Activated T-helper 2 cell treated with anti-CD3 and anti-CD28 coated beads, Interferon-gamma antibody, Interleukin-2, Interleukin-4, amounts not matched to agents 10 μg/mL and 5 μg/mL and 100 μg/mL, durations not matched to agents 14 hours and 24 hours and 36 hours (primary cell): ENCODE measurements around the gene JPH2. TPM values are rescaled to one million over a fixed set of nuclear protein-coding genes. Genes with fewer than 3 reads are reported as not detected.

Experiments used
- DNase-seq: peaks from one replicate; pipeline ENCODE4 v3.0.0; 2021; ENCODE audit warnings: low spot score
- H3K27ac Mint-ChIP-seq: one replicate; pipeline ENCODE4 v1.8.0; 2021; ENCODE audit warnings: mixed read lengths
- H3K27me3 Mint-ChIP-seq: one replicate; pipeline ENCODE4 v1.8.0; 2021; ENCODE audit warnings: low read depth, mixed read lengths
- H3K36me3 Mint-ChIP-seq: one replicate; pipeline ENCODE4 v1.8.0; 2021; ENCODE audit warnings: low read depth, mixed read lengths
- H3K4me1 Mint-ChIP-seq: one replicate; pipeline ENCODE4 v1.8.0; 2021; ENCODE audit warnings: low read depth, mixed read lengths
- H3K4me3 Mint-ChIP-seq: one replicate; pipeline ENCODE4 v1.8.0; 2021; ENCODE audit warnings: low read depth, mild to moderate bottlenecking, moderate library complexity, mixed read lengths
- H3K9me3 Mint-ChIP-seq: one replicate; pipeline ENCODE4 v1.8.0; 2021; ENCODE audit warnings: mixed read lengths
- intact Hi-C: fragments of 100-400 bp; cut with micrococcal nuclease; formaldehyde crosslinking; loops from one replicate; pipeline ENCODE4 v1.15.1; 2023
- total RNA-seq: library from RNA; stranded (reverse); gene quantifications from 2 replicates; pipeline ENCODE4 v1.2.3, GENCODE V29; 2022

The JPH2 gene
- total RNA-seq, 1 donor from 2014 or later = not detected

DNA sequence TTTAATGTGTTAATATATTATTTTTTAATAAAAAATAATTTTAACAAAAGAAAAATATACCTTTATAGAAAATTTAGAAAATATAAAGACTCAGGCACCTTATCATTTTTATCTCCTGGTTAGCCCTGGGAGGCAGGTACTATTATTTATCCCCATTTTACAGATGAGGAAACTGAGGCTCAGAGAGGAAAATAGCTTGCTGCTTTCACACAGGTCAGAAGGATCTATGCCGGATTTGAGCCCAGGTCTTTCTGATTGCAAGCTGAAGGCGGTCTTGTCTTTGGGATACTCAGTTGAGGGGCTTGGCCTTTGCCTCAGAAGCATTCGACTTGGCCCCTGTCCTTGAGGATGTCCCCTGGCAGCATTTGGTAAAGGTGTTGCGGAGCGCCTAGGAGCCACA, 35.0 kb upstream of the JPH2 start:
- Mint-ChIP-seq H3K9me3 (no peaks in the 10 kb centered on the region), H3K27ac (no peak overlapping the region), H3K27me3 (no peaks in the 10 kb centered on the region), H3K4me3 (no peak overlapping the region), H3K36me3 (no peaks in the 10 kb centered on the region), H3K4me1 (peaks cover 29% of the 10 kb centered on the region)
- DNase-seq = no peak
- intact Hi-C loops = no loop called here

DNA sequence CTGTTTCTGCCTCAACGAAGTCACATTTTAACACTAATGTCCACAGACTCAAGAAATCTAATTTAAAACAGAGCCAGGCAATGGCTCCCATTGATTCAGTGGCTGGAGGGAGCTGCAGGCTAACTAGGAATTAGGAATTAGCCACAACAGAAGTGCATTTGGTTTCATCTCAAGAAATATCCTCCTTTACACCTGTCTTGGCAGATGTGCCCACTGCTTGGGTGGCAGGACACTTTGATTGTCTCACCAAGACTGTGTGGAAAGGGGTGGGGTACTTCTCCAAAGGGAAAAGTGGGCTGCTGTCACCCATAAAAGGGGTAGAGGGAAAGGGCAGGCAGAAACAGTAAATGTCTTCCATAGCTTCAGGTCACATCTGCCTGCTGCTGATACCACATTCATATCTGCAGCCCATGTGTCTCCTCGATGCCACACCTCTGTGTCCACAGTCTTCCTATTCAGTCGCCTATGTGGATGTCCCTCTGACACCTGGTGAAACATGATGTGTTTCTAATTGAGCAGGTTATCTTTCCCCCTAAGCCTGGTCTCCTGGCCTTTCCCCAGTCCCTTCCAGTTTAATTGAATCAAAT, 34.5 kb upstream of the JPH2 start:
- DNase-seq = no peak
- Mint-ChIP-seq H3K4me1 (peaks cover 32% of the 10 kb centered on the region), H3K4me3 (no peak overlapping the region), H3K27me3 (no peaks in the 10 kb centered on the region), H3K27ac (no peak overlapping the region), H3K9me3 (no peaks in the 10 kb centered on the region), H3K36me3 (no peaks in the 10 kb centered on the region)
- intact Hi-C loops = no loop called here

DNA sequence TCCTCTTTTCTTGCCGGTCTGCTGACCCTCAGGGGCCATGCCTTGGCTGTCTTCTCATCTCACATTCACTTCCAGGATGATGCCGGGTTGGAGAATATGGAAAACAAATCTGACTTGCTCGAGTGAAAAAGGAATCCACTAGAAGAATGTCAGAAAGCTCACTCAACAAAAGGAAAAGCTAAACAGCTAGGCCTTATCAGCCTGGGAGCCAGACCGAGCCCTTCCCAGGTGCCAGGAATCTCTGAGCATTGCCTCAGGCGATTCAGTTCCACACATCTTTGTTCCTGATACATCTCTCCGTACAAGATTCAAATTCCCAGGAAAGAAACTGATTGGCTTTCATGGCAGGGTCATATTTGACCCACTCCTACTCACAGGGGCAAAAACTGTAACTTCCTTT, 32.8 kb upstream of the JPH2 start:
- Mint-ChIP-seq H3K9me3 (no peaks in the 10 kb centered on the region), H3K27ac (no peak overlapping the region), H3K4me3 (no peak overlapping the region), H3K27me3 (no peaks in the 10 kb centered on the region), H3K36me3 (no peaks in the 10 kb centered on the region), H3K4me1 (peaks cover 45% of the 10 kb centered on the region)
- intact Hi-C loops = loop anchor here (5.0 to 10.0 kb wide), 4 partner anchors 245 to 515 kb away; no protein-coding TSS in a partner anchor
- no peak for DNase-seq

DNA sequence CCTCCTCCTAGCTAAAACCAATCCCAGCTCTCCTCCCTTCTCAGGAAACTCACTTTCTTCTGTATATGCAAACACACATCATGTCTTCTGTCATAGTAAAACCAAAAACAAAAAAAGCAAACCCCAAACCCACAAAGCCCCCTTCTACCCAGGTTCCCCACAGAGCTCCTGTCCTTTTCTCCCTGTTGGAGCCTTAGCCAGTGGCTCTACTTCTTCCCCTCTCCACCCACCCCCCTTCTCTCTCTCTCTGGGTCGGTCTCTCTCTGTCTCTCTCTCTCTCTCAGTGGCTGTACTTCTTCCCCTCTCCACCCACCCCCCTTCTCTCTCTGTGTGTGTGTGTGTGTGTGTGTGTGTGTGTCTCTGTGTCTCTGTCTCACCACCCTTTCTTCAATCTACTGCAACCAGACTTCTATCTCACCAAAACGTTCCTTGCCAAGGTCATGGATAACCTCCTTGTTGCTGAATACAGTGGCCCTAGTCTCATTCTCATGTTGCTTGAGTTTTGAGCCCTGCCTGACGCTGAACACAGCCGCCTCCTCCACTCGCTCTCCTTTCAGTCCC, 32.3 kb upstream of the JPH2 start:
- Mint-ChIP-seq H3K36me3 (no peaks in the 10 kb centered on the region), H3K4me1 (peaks cover 45% of the 10 kb centered on the region), H3K9me3 (no peaks in the 10 kb centered on the region), H3K27ac (peak overlapping the region; percentile 63), H3K27me3 (no peaks in the 10 kb centered on the region), H3K4me3 (peak overlapping the region; percentile 45)
- intact Hi-C loops = loop anchor here (5.0 to 10.0 kb wide), 4 partner anchors 246 to 516 kb away; no protein-coding TSS in a partner anchor
- no peak for DNase-seq

DNA sequence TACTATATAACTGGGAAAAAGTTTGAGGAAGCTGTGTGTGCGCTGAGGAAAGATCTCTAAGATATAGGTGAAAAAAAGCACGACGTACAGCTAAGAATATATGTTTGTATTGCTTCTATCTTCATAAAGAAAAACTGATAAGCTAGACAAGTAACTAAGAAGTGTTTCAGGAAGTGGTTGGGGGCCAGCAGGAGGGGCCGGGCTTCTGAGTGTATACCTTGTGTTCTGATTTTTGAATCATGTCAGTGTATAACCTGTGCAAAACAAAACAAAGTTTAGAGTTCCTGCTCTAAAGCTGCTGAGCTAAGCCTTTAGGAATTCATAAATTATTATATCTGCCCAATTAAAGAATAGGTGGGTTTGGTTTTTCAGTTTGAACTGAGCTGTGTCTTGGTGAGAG, 31.5 kb upstream of the JPH2 start:
- intact Hi-C loops = loop anchor here (5.0 to 10.0 kb wide), 4 partner anchors 246 to 516 kb away; no protein-coding TSS in a partner anchor
- DNase-seq = peak; percentile 41
- no peaks in the 10 kb centered on the region for H3K36me3 Mint-ChIP-seq
- no peaks in the 10 kb centered on the region for H3K27me3 Mint-ChIP-seq
- no peaks in the 10 kb centered on the region for H3K9me3 Mint-ChIP-seq
- H3K27ac Mint-ChIP-seq = peak overlapping the region; percentile 29
- peaks cover 45% of the 10 kb centered on the region for H3K4me1 Mint-ChIP-seq
- H3K4me3 Mint-ChIP-seq = peak overlapping the region; percentile 81

DNA sequence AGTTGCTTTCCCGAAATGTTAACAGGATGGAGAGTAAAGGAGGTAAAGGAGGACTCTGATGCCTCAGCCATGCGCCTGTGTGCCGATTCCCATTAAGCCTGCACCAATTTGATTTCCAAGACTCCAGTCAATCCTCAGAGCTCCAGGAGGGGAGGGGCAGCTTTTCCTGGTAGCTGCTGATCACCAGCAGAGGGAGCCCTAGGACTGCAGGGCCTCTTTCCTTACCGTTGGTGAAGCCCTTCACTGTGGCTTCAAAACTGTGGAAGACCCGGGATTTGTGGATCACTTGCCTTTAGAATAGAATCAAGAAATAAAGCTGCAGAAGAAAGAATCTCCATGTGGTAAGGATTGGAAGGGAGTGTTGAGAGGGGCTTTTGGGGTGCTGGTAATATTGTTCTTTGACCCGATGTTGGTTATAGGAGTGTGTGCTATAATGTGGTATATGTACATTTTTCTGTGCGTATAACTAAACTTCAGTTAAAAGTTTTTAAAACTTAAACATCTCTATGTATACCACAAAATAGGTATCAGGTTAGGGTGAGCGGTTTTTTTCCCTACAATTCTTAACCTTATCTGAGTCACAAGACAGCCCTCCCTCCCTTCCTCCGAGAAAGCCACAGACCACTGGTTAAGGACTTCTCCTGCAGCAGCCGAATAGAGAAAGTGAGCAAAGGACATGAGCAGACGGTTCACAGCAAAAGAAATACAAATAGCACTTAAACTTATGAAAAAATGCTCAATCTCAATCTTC, 30.5 kb upstream of the JPH2 start:
- H3K4me1 Mint-ChIP-seq = peaks cover 45% of the 10 kb centered on the region
- H3K36me3 Mint-ChIP-seq = no peaks in the 10 kb centered on the region
- peak overlapping the region; percentile 72 for H3K27ac Mint-ChIP-seq
- H3K27me3 Mint-ChIP-seq = no peaks in the 10 kb centered on the region
- peak overlapping the region; percentile 81 for H3K4me3 Mint-ChIP-seq
- DNase-seq = peak; percentile 58
- no peaks in the 10 kb centered on the region for H3K9me3 Mint-ChIP-seq
- intact Hi-C loops = loop anchor here (1.0 to 10.0 kb wide), 6 partner anchors 94 to 517 kb away; partner anchors contain the start of gene FITM2

DNA sequence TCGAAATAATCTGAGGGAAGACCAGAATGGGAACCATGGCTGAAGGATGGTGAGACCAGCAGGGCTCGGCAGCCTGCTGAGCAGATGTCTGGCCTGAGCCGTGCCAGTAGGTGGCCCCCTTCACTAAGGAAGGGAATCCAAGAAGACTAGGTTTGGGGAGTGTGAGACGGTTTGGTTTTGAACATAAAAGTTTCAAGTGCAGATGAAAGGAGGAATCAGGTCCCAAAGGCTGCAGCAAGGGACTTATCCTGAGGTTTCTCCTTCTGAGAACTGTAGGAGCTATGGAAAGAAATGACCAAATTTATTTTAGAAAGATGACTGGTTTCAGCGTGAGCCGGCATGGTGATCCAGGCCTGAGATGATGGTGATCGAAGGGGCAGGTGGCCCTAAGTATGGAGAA, 28.1 kb upstream of the JPH2 start:
- Mint-ChIP-seq H3K4me1 (peaks cover 58% of the 10 kb centered on the region), H3K9me3 (no peaks in the 10 kb centered on the region), H3K27ac (no peak overlapping the region), H3K4me3 (no peak overlapping the region), H3K36me3 (no peaks in the 10 kb centered on the region), H3K27me3 (no peaks in the 10 kb centered on the region)
- peak; percentile 64 for DNase-seq
- intact Hi-C loops = loop anchor here (1.0 to 10.0 kb wide), 5 partner anchors 171 to 520 kb away; no protein-coding TSS in a partner anchor

DNA sequence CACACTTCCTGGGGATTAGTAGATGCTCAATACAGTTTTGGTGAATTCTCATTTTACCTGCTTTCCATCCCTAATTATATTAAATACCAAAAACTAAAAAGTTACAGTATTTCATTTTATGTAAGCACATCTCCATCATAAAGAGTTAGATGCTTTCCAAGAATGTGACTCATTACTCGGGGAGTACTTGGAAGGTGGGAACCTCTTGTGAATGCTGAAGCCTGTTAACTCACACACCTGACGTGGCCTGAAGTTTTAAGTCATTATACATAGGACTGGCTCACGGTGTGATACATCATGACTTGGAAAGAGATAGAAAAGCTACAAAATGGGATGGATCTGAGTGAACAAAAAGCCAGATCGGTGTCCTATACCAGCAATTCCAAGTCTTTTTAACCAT, 25.8 kb upstream of the JPH2 start:
- no peak overlapping the region for H3K27ac Mint-ChIP-seq
- no peak overlapping the region for H3K4me3 Mint-ChIP-seq
- no peaks in the 10 kb centered on the region for H3K36me3 Mint-ChIP-seq
- H3K27me3 Mint-ChIP-seq = no peaks in the 10 kb centered on the region
- H3K9me3 Mint-ChIP-seq = no peaks in the 10 kb centered on the region
- intact Hi-C loops = loop anchor here (10.0 kb wide), 3 partner anchors 252 to 522 kb away; no protein-coding TSS in a partner anchor
- no peak for DNase-seq
- H3K4me1 Mint-ChIP-seq = peaks cover 56% of the 10 kb centered on the region

DNA sequence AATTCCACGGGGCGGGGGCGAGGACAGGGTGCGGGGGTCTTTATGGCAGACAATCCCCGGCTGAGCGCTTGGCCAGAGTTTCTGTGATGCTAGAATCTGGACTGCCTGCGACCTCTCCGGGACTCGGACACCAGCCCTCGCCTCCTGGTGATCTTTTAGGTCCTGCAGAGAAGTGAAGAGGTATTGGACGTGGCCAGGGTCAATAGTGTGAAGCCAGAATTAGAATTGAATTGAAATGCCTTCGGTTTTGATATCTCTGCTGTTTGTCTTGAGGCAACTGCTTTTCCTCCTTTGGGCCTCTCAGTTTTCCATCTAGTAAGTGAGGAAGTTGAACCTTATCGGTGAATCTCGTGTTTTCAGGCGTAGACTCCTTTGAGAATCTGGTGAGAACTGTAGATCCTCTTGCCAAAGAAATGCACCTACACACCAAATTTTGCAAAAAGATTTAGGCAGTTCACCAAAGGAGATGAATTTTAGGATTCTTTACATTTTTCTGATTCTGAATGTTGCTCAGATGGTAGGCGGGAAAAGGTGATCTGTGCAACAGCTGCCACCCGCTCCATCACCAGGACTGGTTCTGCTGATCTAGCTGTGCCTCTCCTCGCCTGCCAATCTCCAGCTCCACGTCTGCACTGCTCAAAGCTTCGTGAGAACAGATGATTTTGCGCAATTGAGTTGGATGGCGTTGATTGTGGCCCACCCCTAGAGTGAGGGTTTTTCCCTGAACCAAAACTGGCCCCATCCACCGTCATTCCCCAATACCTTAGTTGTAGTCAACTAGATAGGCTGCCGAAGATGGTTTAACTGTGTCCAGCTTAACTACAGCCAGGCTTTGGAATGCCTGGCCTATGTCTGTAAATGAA, 24.4 kb upstream of the JPH2 start:
- Mint-ChIP-seq H3K4me1 (peaks cover 58% of the 10 kb centered on the region), H3K4me3 (peak overlapping the region; percentile 97), H3K36me3 (peaks cover 12% of the 10 kb centered on the region), H3K27me3 (no peaks in the 10 kb centered on the region), H3K9me3 (no peaks in the 10 kb centered on the region), H3K27ac (peak overlapping the region; percentile 90)
- intact Hi-C loops = loop anchor here (10.0 kb wide), 3 partner anchors 253 to 523 kb away; no protein-coding TSS in a partner anchor
- DNase-seq = no peak

DNA sequence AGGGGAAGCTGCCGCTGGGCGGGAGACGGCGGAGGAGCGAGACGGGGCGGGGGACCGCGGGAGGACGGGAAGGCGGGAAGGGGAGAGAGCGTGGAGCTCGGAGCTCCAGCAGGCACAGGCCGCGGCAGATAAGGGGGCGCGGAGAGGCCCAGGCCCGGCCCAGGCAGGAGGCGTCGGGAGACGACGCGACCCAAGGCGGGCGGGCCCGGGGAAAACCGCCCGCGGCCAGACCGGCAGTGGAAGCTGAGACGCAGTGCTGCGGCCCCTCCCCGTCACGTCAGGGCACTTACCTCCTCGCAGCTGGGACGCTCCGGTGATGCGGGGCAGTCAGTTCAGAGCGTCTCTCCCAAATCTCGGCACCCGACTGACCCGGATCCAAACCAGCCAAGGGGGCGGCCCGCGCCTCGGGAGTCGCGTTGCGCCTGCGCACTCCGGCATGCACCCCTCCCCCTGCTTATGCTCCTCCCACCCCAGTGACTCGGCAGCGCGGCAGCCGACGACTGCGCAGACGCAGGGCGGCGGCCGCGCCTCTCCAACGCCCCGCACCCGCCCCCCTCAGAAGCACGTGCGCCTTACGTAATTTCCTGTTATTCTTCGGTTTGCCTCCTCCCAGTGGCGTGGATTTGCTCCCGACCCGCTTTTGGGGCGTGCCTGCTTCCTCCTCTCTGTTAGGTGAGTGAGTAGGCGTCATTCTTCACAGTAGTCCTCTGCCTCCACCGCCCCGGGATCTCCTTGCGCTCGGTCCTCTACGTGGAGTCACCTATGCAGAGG, 23.6 kb upstream of the JPH2 start, which contains the start of gene OSER1:
Gene OSER1 (minus strand): TSS at position 366 of the 771 bp plus-strand sequence. CDS start 3,814 bp downstream, outside the sequence.
- no peaks in the 10 kb centered on the region for H3K27me3 Mint-ChIP-seq
- peak within 1 kb of the TSS; percentile 90 for H3K27ac Mint-ChIP-seq
- peaks cover 18% of the 10 kb centered on the region for H3K36me3 Mint-ChIP-seq
- H3K4me1 Mint-ChIP-seq = peaks cover 53% of the 10 kb centered on the region
- DNase-seq = peak; percentile 97
- no peaks in the 10 kb centered on the region for H3K9me3 Mint-ChIP-seq
- intact Hi-C loops = loop anchor here (10.0 kb wide), 3 partner anchors 254 to 524 kb away; no protein-coding TSS in a partner anchor
- H3K4me3 Mint-ChIP-seq = peak within 1 kb of the TSS; percentile 97

DNA sequence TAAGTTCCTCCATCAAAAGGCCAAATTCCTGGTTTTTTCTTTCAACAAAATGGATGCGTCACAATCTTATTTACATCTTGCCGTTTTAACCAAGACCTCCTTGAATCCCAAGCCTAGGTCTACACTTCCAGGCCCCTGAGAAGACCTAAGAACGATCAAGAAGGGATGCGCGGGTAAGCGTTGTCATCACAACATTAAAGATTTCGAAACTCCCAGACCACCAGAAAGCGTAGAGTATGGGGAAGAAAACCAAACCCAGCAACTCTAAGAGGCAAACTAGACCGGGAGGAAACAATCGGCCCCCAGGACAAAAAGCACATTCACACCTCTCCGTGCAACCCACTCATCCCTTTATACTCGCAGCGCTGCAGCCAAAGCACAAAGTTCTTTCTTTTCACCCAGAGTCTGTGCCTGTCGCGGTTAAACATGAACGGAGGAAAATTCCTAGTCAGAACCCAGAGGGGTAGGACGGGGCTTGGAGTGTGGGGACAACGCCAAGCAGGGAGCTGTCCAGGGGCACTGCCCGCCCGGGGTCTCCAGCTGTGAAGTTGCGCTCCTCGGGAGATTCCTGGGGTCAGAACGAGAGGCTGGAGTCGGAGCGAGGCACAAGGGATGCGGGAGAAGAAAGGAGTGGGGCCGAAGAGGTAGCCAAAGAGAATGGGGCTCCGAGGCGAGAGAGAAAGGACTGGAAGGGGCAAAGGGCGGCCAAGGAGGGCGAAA, 22.9 kb upstream of the JPH2 start:
- intact Hi-C loops = loop anchor here (10.0 kb wide), 3 partner anchors 255 to 525 kb away; no protein-coding TSS in a partner anchor

More for the DNA sequence above, 22.9 kb upstream of the JPH2 start:
- Mint-ChIP-seq H3K27me3 (no peaks in the 10 kb centered on the region), H3K4me1 (peaks cover 47% of the 10 kb centered on the region), H3K4me3 (peak overlapping the region; percentile 97), H3K9me3 (no peaks in the 10 kb centered on the region), H3K36me3 (peaks cover 18% of the 10 kb centered on the region), H3K27ac (peak overlapping the region; percentile 90)
- no peak for DNase-seq
